OCI-LY3 (cell line): Measurements from ENCODE around the gene KRT74.

Experiments used
- H2AFZ ChIP-seq: fragments of 200-600, 300-600 bp; shearing (Covaris generic); 2 replicates; pipeline ENCODE4 v1.6.0; 2014; ENCODE audit warnings: antibody characterized with exemption, low read depth, low read length
- H3K27ac ChIP-seq: fragments of 200-600, 300-600 bp; sonication (generic); 2 replicates; pipeline ENCODE4 v1.5.1; 2014; ENCODE audit warnings: mild to moderate bottlenecking, low read length, moderate library complexity, mixed read lengths
- H3K27me3 ChIP-seq: fragments of 200-600, 300-600 bp; sonication (generic); 2 replicates; pipeline ENCODE4 v1.6.1; 2014; ENCODE audit warnings: low read depth, low read length, mixed read lengths
- H3K36me3 ChIP-seq: fragments of 200-600, 300-600 bp; sonication (generic); replicated peaks from 2 replicates; pipeline ENCODE3; 2014; ENCODE audit warnings: low read depth, low read length, mixed read lengths
- H3K4me1 ChIP-seq: fragments of 300-600, 200-600 bp; sonication (generic); 2 replicates; pipeline ENCODE4 v1.6.1; 2014; ENCODE audit warnings: low read length, mixed read lengths
- H3K4me2 ChIP-seq: fragments of 200-600, 300-600 bp; sonication (generic); 2 replicates; pipeline ENCODE4 v1.6.1; 2014; ENCODE audit warnings: low read length, mixed read lengths
- H3K4me3 ChIP-seq: fragments of 300-600, 200-600 bp; sonication (generic); 2 replicates; pipeline ENCODE4 v1.5.1; 2014; ENCODE audit warnings: antibody characterized with exemption, mild to moderate bottlenecking, low read length, moderate library complexity
- H3K79me2 ChIP-seq: fragments of 300-600, 200-600 bp; shearing (Covaris generic); 2 replicates; pipeline ENCODE4 v1.6.1; 2014; ENCODE audit warnings: mild to moderate bottlenecking, low read length, mixed read lengths
- H3K9ac ChIP-seq: fragments of 300-600, 200-600 bp; shearing (Covaris generic); 2 replicates; pipeline ENCODE4 v1.6.0; 2014; ENCODE audit warnings: mild to moderate bottlenecking, low read length, moderate library complexity
- H3K9me3 ChIP-seq: fragments of 200-600, 300-600 bp; shearing (Covaris generic); 2 replicates; pipeline ENCODE4 v1.6.1; 2014; ENCODE audit warnings: low read length, mixed read lengths; ENCODE audit not compliant: insufficient read depth
- H4K20me1 ChIP-seq: fragments of 200-600, 300-600 bp; sonication (generic); 2 replicates; pipeline ENCODE4 v1.6.1; 2016; ENCODE audit warnings: low read length, mixed read lengths; ENCODE audit not compliant: insufficient read depth
- CTCF ChIP-seq: fragments of 200-600, 300-600 bp; sonication (generic); IDR thresholded peaks from 2 replicates; pipeline ENCODE4 v1.5.1; 2014; ENCODE audit warnings: antibody characterized with exemption, low read length, low read depth
- EZH2phosphoT487 ChIP-seq: fragments of 200-600 bp; shearing (Covaris generic); IDR thresholded peaks from 2 replicates; pipeline ENCODE4 v1.6.1; 2018; ENCODE audit warnings: antibody characterized with exemption, mixed run types, low read depth

The KRT74 gene

GRCh38 chr12:52604859-52605258, 31.2 kb upstream of the KRT74 start:
- no peak overlapping the region for H3K27ac ChIP-seq
- H3K9me3 ChIP-seq: no peaks in the 10 kb centered on the region
- H3K9ac ChIP-seq: no peak overlapping the region
- H3K79me2 ChIP-seq: no peaks in the 10 kb centered on the region
- peaks cover 18% of the 10 kb centered on the region for H3K27me3 ChIP-seq
- H2AFZ ChIP-seq: no peak overlapping the region
- H3K4me1 ChIP-seq: no peaks in the 10 kb centered on the region
- no peak overlapping the region for H3K4me2 ChIP-seq
- no peak overlapping the region for H3K4me3 ChIP-seq
- H4K20me1 ChIP-seq: no peaks in the 10 kb centered on the region
- TF ChIP-seq CTCF (no peak), EZH2phosphoT487 (no peak)
- H3K36me3 ChIP-seq: no peaks in the 10 kb centered on the region

- no peak overlapping the region for H3K9ac ChIP-seq
- H3K27me3 ChIP-seq: peaks cover 19% of the 10 kb centered on the region
- H3K4me2 ChIP-seq: no peak overlapping the region
- H3K36me3 ChIP-seq: no peaks in the 10 kb centered on the region
- H2AFZ ChIP-seq: no peak overlapping the region
- H3K9me3 ChIP-seq: no peaks in the 10 kb centered on the region
- no peak for TF ChIP-seq CTCF
- TF ChIP-seq EZH2phosphoT487: no peak
- no peak overlapping the region for H3K27ac ChIP-seq
- no peaks in the 10 kb centered on the region for H3K4me1 ChIP-seq
- no peaks in the 10 kb centered on the region for H3K79me2 ChIP-seq
- no peaks in the 10 kb centered on the region for H4K20me1 ChIP-seq
- H3K4me3 ChIP-seq: no peak overlapping the region
Measured at GRCh38 chr12:52603314-52603713, 29.7 kb upstream of the KRT74 start.

GRCh38 chr12:52602552-52602951, 28.9 kb upstream of the KRT74 start:
- no peaks in the 10 kb centered on the region for H3K9me3 ChIP-seq
- H3K4me1 ChIP-seq: no peaks in the 10 kb centered on the region
- H3K4me2 ChIP-seq: no peak overlapping the region
- H3K36me3 ChIP-seq: no peaks in the 10 kb centered on the region
- H3K4me3 ChIP-seq: no peak overlapping the region
- H3K79me2 ChIP-seq: no peaks in the 10 kb centered on the region
- TF ChIP-seq CTCF (no peak), EZH2phosphoT487 (no peak)
- no peak overlapping the region for H3K27ac ChIP-seq
- no peak overlapping the region for H2AFZ ChIP-seq
- no peak overlapping the region for H3K9ac ChIP-seq
- no peaks in the 10 kb centered on the region for H4K20me1 ChIP-seq
- H3K27me3 ChIP-seq: peaks cover 26% of the 10 kb centered on the region

- no peaks in the 10 kb centered on the region for H4K20me1 ChIP-seq
- H3K79me2 ChIP-seq: no peaks in the 10 kb centered on the region
- H3K4me2 ChIP-seq: no peak overlapping the region
- peaks cover 27% of the 10 kb centered on the region for H3K27me3 ChIP-seq
- H3K9me3 ChIP-seq: no peaks in the 10 kb centered on the region
- H3K27ac ChIP-seq: no peak overlapping the region
- no peak overlapping the region for H3K4me3 ChIP-seq
- TF ChIP-seq CTCF: no peak
- TF ChIP-seq EZH2phosphoT487: no peak
- no peaks in the 10 kb centered on the region for H3K4me1 ChIP-seq
- no peak overlapping the region for H3K9ac ChIP-seq
- no peaks in the 10 kb centered on the region for H3K36me3 ChIP-seq
- no peak overlapping the region for H2AFZ ChIP-seq
Measured at GRCh38 chr12:52601671-52602070, 28.0 kb upstream of the KRT74 start.
